ENCODE data around the gene FOXC1.

DNA sequence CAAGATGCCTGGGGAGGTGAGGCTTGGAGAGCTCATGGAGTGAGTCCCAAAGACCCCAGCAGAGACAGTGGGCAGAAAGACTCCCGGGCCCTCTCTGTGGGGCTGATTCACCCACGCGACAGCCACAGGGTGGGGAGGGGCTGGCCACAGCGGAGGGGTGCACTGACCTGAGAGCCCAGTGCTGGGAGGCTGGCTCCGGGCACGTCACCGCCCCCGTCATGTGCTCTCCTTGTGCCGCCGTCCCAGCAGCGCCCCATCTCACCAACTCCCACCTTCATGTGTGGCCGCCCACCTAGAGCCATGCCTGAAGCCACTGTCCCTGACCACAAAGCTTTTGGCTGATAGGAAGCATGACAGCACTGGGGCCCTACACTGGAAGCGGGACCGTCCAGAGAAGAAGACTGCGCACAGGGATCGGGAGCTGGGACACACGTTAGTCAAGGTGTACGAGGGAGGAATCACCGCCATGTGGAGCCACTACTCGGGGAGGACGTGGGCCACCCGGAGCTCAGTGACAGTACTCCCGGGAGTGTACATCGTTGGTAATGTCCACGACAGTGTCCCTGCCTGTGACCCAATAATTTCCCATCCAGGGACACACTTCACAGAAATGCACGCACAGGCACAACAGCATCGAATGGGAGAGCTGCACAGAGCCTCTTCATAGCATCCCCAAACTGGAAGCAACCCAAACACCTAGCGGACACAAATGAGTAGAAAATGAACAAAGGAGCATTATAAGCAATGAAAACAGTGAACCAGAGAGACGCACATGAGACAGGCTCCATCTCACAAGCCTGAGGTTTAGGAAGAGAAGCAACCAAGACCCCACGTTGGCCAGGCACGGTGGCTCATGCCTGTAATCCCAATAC, 28.4 kb upstream of the FOXC1 start:
- TF ChIP-seq, protein P1, sequence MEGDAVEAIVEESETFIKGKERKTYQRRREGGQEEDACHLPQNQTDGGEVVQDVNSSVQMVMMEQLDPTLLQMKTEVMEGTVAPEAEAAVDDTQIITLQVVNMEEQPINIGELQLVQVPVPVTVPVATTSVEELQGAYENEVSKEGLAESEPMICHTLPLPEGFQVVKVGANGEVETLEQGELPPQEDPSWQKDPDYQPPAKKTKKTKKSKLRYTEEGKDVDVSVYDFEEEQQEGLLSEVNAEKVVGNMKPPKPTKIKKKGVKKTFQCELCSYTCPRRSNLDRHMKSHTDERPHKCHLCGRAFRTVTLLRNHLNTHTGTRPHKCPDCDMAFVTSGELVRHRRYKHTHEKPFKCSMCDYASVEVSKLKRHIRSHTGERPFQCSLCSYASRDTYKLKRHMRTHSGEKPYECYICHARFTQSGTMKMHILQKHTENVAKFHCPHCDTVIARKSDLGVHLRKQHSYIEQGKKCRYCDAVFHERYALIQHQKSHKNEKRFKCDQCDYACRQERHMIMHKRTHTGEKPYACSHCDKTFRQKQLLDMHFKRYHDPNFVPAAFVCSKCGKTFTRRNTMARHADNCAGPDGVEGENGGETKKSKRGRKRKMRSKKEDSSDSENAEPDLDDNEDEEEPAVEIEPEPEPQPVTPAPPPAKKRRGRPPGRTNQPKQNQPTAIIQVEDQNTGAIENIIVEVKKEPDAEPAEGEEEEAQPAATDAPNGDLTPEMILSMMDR (IDR thresholded peaks at IDR 0.05; ENCODE audit: low read depth, low read length) = no peak
- TF ChIP-seq MAX (IDR thresholded peaks at IDR 0.05; ENCODE audit: low read depth, low read length) = no peak

Data from NB4 (cell line).